Measurements from ENCODE around the gene PDGFRB. TPM values are rescaled to one million over a fixed set of nuclear protein-coding genes. Genes with fewer than 3 reads are reported as not detected.

Gene PDGFRB
- total and polyA plus RNA-seq, 9 of the 15 experiments (the other 6 are each of a cell fraction or from before 2014, with no cell fraction given) = 0.01 to 1.5 (median 0.09) TPM; not detected in 3

- 0 out of 2 replicates have a peak overlapping the region, but pooled peaks have one; percentile 35 for H2AFZ ChIP-seq (ENCODE audit: low read depth, low read length)
- H3K36me3 ChIP-seq (ENCODE audit: control insufficient read depth, insufficient read depth, low read length) = no peaks in the 10 kb centered on the region
- no peaks in the 10 kb centered on the region for H3K79me2 ChIP-seq (ENCODE audit: control insufficient read depth, insufficient read depth, low read length)
- no TSS peak for BruUV-seq (replicated peaks)
- no peak for TF ChIP-seq ETS1 (conservative IDR thresholded peaks at IDR 0.05; ENCODE audit: control insufficient read depth, low read depth, low read length)
- TF ChIP-seq L3MBTL2 (IDR thresholded peaks at IDR 0.05) = peak; percentile 51; the same call in 1 of the 2 replicates
- no peak overlapping the region for H3K4me3 ChIP-seq
- peaks cover 29 to 70% of the 10 kb centered on the region in 2 experiments for H3K27me3 ChIP-seq (ENCODE audit: control insufficient read depth in 2 of 2, insufficient read depth in 2 of 2, low read length in 2 of 2)
- no peaks in the 10 kb centered on the region for H3K9me3 ChIP-seq (replicated peaks; ENCODE audit: control insufficient read depth, insufficient read depth, low read depth, low read length)
- intact Hi-C loops (cut with micrococcal nuclease) = no loop called here
- DNase-seq (ENCODE audit: extremely low read depth in 1 of 4, low spot score in 3 of 4) (no peak), FAIRE-seq (no peak), ATAC-seq (peak; percentile 16; the same call in 1 of the 3 replicates)
- peaks cover 7% of the 10 kb centered on the region for H4K20me1 ChIP-seq (replicated peaks; ENCODE audit: control insufficient read depth, insufficient read depth, low read length)
- ChIA-PET CTCF (ENCODE audit: low intra/inter-chr PET ratio) (no interaction called here), POLR2A (interaction anchor here (2.3 kb wide), 1 partner anchor 11 kb away, joined by 6 read pairs; no protein-coding TSS in a partner anchor)
- WGBS (ENCODE audit: insufficient coverage, low coverage, missing lambda C conversion rate) = 22% methylated on average over 11 of the region's 12 CpGs
- H3K27ac ChIP-seq (ENCODE audit: extremely low read depth, low read depth, low read length) = no peak overlapping the region
- in situ Hi-C loops (cut with MboI) = no loop called here
- no peak overlapping the region for H3K4me2 ChIP-seq (ENCODE audit: insufficient read depth, low read length)
- no peaks in the 10 kb centered on the region for H3K9me1 ChIP-seq (ENCODE audit: control insufficient read depth, insufficient read depth, low read length)
- no peak overlapping the region for H3K9ac ChIP-seq (ENCODE audit: insufficient read depth in 1 of 2, low read depth in 2 of 2, low read length in 2 of 2)
- H3K4me1 ChIP-seq (replicated peaks in 1 of 2; ENCODE audit: control insufficient read depth in 2 of 2, insufficient read depth in 2 of 2, low read length in 2 of 2) = peaks cover 0 to 3% of the 10 kb centered on the region in 2 experiments; a peak in 1 of 5 replicates
Observed at GRCh38 chr5:150203832-150204589, 48.4 kb upstream of the PDGFRB start.

GRCh38 chr5:150202501-150202900 lies 46.9 kb upstream of the PDGFRB start:
- H3K4me1 ChIP-seq (replicated peaks in 1 of 2; ENCODE audit: control insufficient read depth in 2 of 2, insufficient read depth in 2 of 2, low read length in 2 of 2) = peaks cover 0 to 3% of the 10 kb centered on the region in 2 experiments; a peak in 1 of 5 replicates
- ChIA-PET CTCF (ENCODE audit: low intra/inter-chr PET ratio) (interaction anchor here (0.6 kb wide), 1 partner anchor 71 kb away, joined by 4 read pairs; no protein-coding TSS in a partner anchor), POLR2A (no interaction called here)
- TF ChIP-seq ZNF830 (CRISPR knock-in tag; IDR thresholded peaks at IDR 0.05) = no peak
- TF ChIP-seq NFIC (IDR thresholded peaks at IDR 0.05) = 0 out of 2 replicates have a peak, but pooled peaks have one; percentile 14
- no peak for TF ChIP-seq ZNF146 (CRISPR knock-in tag; IDR thresholded peaks at IDR 0.05; ENCODE audit: unreplicated experiment)
- no peaks in the 10 kb centered on the region for H3K9me3 ChIP-seq (replicated peaks; ENCODE audit: control insufficient read depth, insufficient read depth, low read depth, low read length)
- ATAC-seq (no peak), FAIRE-seq (no peak), DNase-seq (ENCODE audit: extremely low read depth in 1 of 4, low spot score in 3 of 4) (no peak)
- in situ Hi-C loops (cut with MboI) = no loop called here
- H2AFZ ChIP-seq (ENCODE audit: low read depth, low read length) = no peak overlapping the region
- H4K20me1 ChIP-seq (replicated peaks; ENCODE audit: control insufficient read depth, insufficient read depth, low read length) = peaks cover 11% of the 10 kb centered on the region
- no peak overlapping the region for H3K27ac ChIP-seq (ENCODE audit: extremely low read depth, low read depth, low read length)
- no peaks in the 10 kb centered on the region for H3K79me2 ChIP-seq (ENCODE audit: control insufficient read depth, insufficient read depth, low read length)
- H3K27me3 ChIP-seq (ENCODE audit: control insufficient read depth in 2 of 2, insufficient read depth in 2 of 2, low read length in 2 of 2) = peaks cover 23 to 63% of the 10 kb centered on the region in 2 experiments; a peak in 4 of 5 replicates
- H3K4me3 ChIP-seq = no peak overlapping the region
- H3K36me3 ChIP-seq (ENCODE audit: control insufficient read depth, insufficient read depth, low read length) = no peaks in the 10 kb centered on the region
- no peak overlapping the region for H3K9ac ChIP-seq (ENCODE audit: insufficient read depth in 1 of 2, low read depth in 2 of 2, low read length in 2 of 2)
- intact Hi-C loops (cut with micrococcal nuclease) = no loop called here
- H3K9me1 ChIP-seq (ENCODE audit: control insufficient read depth, insufficient read depth, low read length) = no peaks in the 10 kb centered on the region
- H3K4me2 ChIP-seq (ENCODE audit: insufficient read depth, low read length) = no peak overlapping the region
- no TSS peak for BruUV-seq (replicated peaks)
- WGBS (ENCODE audit: insufficient coverage, low coverage, missing lambda C conversion rate) = 2% methylated on average over 9 of the region's 10 CpGs
